WTC11 (cell line): ENCODE measurements around the gene MRPL44. TPM values are rescaled to one million over a fixed set of nuclear protein-coding genes. Genes with fewer than 3 reads are reported as not detected.

ENCODE experiments used
- ATAC-seq: fragments of 200-7000 bp; cut with Tn5 transposase; 2 replicates; pipeline ENCODE4 v1.10.0; 2021; ENCODE audit warnings: mild to moderate bottlenecking, moderate library complexity
- CTCF ChIA-PET: fragments of 300-600 bp; sonication (Branson Sonifier 250); formaldehyde crosslinking; loops from one replicate; lab custom pipeline; 2021; ENCODE audit warnings: antibody characterized with exemption; lab: Charles Lee
- POLR2A ChIA-PET: fragments of 350-600 bp; sonication (Branson Sonifier 250); formaldehyde crosslinking; loops from one replicate; lab custom pipeline; 2021; ENCODE audit warnings: antibody characterized with exemption; lab: Charles Lee
- DNase-seq: peaks from one replicate; pipeline ENCODE4 v3.0.0; 2021; ENCODE audit warnings: low spot score
- H3K27ac Mint-ChIP-seq: 2 replicates; pipeline ENCODE4 v1.8.0; 2021; ENCODE audit warnings: mixed read lengths
- H3K27me3 Mint-ChIP-seq: 2 replicates; pipeline ENCODE4 v1.8.0; 2021; ENCODE audit warnings: low read depth, mild to moderate bottlenecking, moderate library complexity, mixed read lengths
- H3K36me3 Mint-ChIP-seq: 2 replicates; pipeline ENCODE4 v1.8.0; 2021; ENCODE audit warnings: mixed read lengths
- H3K4me1 Mint-ChIP-seq: 2 replicates; pipeline ENCODE4 v1.8.0; 2022; ENCODE audit warnings: mixed read lengths
- H3K4me3 Mint-ChIP-seq: 2 replicates; pipeline ENCODE4 v1.8.0; 2021; ENCODE audit warnings: mild to moderate bottlenecking, moderate library complexity, mixed read lengths
- H3K9me3 Mint-ChIP-seq: 2 replicates; pipeline ENCODE4 v1.8.0; 2021; ENCODE audit warnings: mixed read lengths
- ATF3 ChIP-seq: sonication (generic); formaldehyde crosslinking; conservative IDR thresholded peaks from 2 replicates; pipeline ENCODE4 v1.8.1; 2022; ENCODE audit warnings: mild to moderate bottlenecking, missing genetic modification reagents
- CREB1 ChIP-seq: sonication (generic); formaldehyde crosslinking; IDR thresholded peaks from 2 replicates; pipeline ENCODE4 v1.8.0; 2023; ENCODE audit warnings: mild to moderate bottlenecking, missing genetic modification reagents
- ETV6 ChIP-seq: sonication (generic); formaldehyde crosslinking; IDR thresholded peaks from 2 replicates; pipeline ENCODE4 v1.8.1; 2022; ENCODE audit warnings: mild to moderate bottlenecking, missing genetic modification reagents
- GRHL2 ChIP-seq: fragments of 250-450 bp; sonication (Bioruptor Pico); IDR thresholded peaks from 2 replicates; pipeline ENCODE4 v1.8.0; 2022; ENCODE audit warnings: mild to moderate bottlenecking, moderate library complexity; ENCODE audit not compliant: insufficient replicate concordance, severe bottlenecking
- MLX ChIP-seq: sonication (generic); formaldehyde crosslinking; IDR thresholded peaks from 2 replicates; pipeline ENCODE4 v1.8.1; 2023; ENCODE audit warnings: mild to moderate bottlenecking, missing genetic modification reagents, moderate library complexity
- MXD4 ChIP-seq: fragments of 250-450 bp; sonication (Bioruptor Pico); IDR thresholded peaks from 2 replicates; pipeline ENCODE4 v1.8.0; 2021; ENCODE audit warnings: mild to moderate bottlenecking, moderate library complexity, borderline replicate concordance
- NR2C2 ChIP-seq: sonication (generic); formaldehyde crosslinking; IDR thresholded peaks from 2 replicates; pipeline ENCODE4 v1.8.0; 2022; ENCODE audit warnings: mild to moderate bottlenecking, missing genetic modification reagents
- PRRX2 ChIP-seq: fragments of 250-450 bp; sonication (Bioruptor Pico); IDR thresholded peaks from 2 replicates; pipeline ENCODE4 v1.8.0; 2021; ENCODE audit warnings: mild to moderate bottlenecking
- RELA ChIP-seq: sonication (generic); formaldehyde crosslinking; IDR thresholded peaks from 2 replicates; pipeline ENCODE4 v1.8.1; 2022; ENCODE audit warnings: missing genetic modification reagents, mild to moderate bottlenecking, borderline replicate concordance
- SP1 ChIP-seq: sonication (generic); formaldehyde crosslinking; conservative IDR thresholded peaks from 2 replicates; pipeline ENCODE4 v1.8.1; 2022; ENCODE audit warnings: missing genetic modification reagents
- TEAD1 ChIP-seq: sonication (generic); formaldehyde crosslinking; IDR thresholded peaks from 2 replicates; pipeline ENCODE4 v1.8.0; 2022; ENCODE audit warnings: mild to moderate bottlenecking, missing genetic modification reagents
- ZNF281 ChIP-seq: sonication (generic); formaldehyde crosslinking; IDR thresholded peaks from 2 replicates; pipeline ENCODE4 v1.8.0; 2023; ENCODE audit warnings: mild to moderate bottlenecking, missing genetic modification reagents
- ZNF317 ChIP-seq: sonication (generic); formaldehyde crosslinking; IDR thresholded peaks from 2 replicates; pipeline ENCODE4 v1.8.1; 2023; ENCODE audit warnings: low read depth, mild to moderate bottlenecking, moderate library complexity, missing genetic modification reagents, borderline replicate concordance
- ZNF425 ChIP-seq: fragments of 250-450 bp; sonication (Bioruptor Pico); conservative IDR thresholded peaks from 2 replicates; pipeline ENCODE4 v1.9.0; 2021; ENCODE audit warnings: mild to moderate bottlenecking
- total RNA-seq: library from RNA; stranded (reverse); gene quantifications from 3 replicates; pipeline ENCODE4 v1.2.3, GENCODE V29; 2021
- TF ChIP-seq, protein P1 (sequence below): sonication (generic); formaldehyde crosslinking; IDR thresholded peaks from 2 replicates; pipeline ENCODE4 v1.8.1; 2023; ENCODE audit warnings: mild to moderate bottlenecking, moderate library complexity, missing genetic modification reagents
- TF ChIP-seq, protein P2 (sequence below): sonication (generic); formaldehyde crosslinking; IDR thresholded peaks from 2 replicates; pipeline ENCODE4 v1.8.1; 2022; ENCODE audit warnings: mild to moderate bottlenecking, missing genetic modification reagents, moderate library complexity, borderline replicate concordance
- TF ChIP-seq, protein P3 (sequence below): fragments of 250-450 bp; sonication (Bioruptor Pico); IDR thresholded peaks from 2 replicates; pipeline ENCODE4 v1.9.0; 2021; ENCODE audit warnings: mild to moderate bottlenecking, borderline replicate concordance
- TF ChIP-seq, protein P4 (sequence below): sonication (generic); formaldehyde crosslinking; IDR thresholded peaks from 2 replicates; pipeline ENCODE4 v1.8.0; 2022; ENCODE audit warnings: mild to moderate bottlenecking, missing genetic modification reagents

The MRPL44 gene
- total RNA-seq, 1 experiment from 2014 or later, result 55.3 TPM

GRCh38 chr2:223944703-223945531 lies 12.3 kb upstream of the MRPL44 start, which contains the start of gene WDFY1 (continued):
- TF ChIP-seq ETV6 (CRISPR knock-in tag) (peak; percentile 93), MXD4 (no peak), SP1 (peak; percentile 90), TEAD1 (CRISPR knock-in tag) (peak; percentile 85; the same call in 1 of the 2 replicates), CREB1 (CRISPR knock-in tag) (no peak), MLX (CRISPR knock-in tag) (no peak)
- TF ChIP-seq, protein P1, sequence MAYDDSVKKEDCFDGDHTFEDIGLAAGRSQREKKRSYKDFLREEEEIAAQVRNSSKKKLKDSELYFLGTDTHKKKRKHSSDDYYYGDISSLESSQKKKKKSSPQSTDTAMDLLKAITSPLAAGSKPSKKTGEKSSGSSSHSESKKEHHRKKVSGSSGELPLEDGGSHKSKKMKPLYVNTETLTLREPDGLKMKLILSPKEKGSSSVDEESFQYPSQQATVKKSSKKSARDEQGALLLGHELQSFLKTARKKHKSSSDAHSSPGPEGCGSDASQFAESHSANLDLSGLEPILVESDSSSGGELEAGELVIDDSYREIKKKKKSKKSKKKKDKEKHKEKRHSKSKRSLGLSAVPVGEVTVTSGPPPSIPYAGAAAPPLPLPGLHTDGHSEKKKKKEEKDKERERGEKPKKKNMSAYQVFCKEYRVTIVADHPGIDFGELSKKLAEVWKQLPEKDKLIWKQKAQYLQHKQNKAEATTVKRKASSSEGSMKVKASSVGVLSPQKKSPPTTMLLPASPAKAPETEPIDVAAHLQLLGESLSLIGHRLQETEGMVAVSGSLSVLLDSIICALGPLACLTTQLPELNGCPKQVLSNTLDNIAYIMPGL (CRISPR knock-in tag), result peak; percentile 97
- TF ChIP-seq, protein P2, sequence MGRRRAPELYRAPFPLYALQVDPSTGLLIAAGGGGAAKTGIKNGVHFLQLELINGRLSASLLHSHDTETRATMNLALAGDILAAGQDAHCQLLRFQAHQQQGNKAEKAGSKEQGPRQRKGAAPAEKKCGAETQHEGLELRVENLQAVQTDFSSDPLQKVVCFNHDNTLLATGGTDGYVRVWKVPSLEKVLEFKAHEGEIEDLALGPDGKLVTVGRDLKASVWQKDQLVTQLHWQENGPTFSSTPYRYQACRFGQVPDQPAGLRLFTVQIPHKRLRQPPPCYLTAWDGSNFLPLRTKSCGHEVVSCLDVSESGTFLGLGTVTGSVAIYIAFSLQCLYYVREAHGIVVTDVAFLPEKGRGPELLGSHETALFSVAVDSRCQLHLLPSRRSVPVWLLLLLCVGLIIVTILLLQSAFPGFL (CRISPR knock-in tag), result no peak

DNA sequence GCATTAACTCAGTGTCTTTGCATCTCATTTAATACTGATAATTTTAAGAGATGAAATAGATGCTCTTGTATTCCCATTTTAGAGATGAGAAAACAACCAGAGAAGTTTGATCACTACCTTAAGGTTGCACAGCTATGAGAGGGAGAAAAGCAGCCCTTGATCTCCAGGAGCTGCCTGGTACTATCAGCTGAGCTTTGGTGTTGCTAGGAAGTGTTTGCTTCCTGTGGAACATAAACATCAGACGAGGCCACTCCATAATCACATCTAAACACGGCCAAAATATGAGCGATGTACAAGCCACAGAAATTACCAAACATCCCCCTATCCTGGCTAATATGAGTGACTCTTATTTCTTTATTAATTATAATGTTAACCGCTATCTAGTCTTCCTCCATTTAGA lies 11.5 kb upstream of the MRPL44 start:
- ChIA-PET POLR2A (interaction anchor here (1.1 kb wide), 1 partner anchor 9 kb away, joined by 5 read pairs; no protein-coding TSS in a partner anchor), CTCF (no interaction called here)
- TF ChIP-seq GRHL2 (no peak), ZNF281 (CRISPR knock-in tag) (no peak), ATF3 (CRISPR knock-in tag) (no peak), PRRX2 (no peak), NR2C2 (CRISPR knock-in tag) (no peak), RELA (no peak), ZNF317 (CRISPR knock-in tag) (no peak), ZNF425 (no peak)
- TF ChIP-seq, protein P3, sequence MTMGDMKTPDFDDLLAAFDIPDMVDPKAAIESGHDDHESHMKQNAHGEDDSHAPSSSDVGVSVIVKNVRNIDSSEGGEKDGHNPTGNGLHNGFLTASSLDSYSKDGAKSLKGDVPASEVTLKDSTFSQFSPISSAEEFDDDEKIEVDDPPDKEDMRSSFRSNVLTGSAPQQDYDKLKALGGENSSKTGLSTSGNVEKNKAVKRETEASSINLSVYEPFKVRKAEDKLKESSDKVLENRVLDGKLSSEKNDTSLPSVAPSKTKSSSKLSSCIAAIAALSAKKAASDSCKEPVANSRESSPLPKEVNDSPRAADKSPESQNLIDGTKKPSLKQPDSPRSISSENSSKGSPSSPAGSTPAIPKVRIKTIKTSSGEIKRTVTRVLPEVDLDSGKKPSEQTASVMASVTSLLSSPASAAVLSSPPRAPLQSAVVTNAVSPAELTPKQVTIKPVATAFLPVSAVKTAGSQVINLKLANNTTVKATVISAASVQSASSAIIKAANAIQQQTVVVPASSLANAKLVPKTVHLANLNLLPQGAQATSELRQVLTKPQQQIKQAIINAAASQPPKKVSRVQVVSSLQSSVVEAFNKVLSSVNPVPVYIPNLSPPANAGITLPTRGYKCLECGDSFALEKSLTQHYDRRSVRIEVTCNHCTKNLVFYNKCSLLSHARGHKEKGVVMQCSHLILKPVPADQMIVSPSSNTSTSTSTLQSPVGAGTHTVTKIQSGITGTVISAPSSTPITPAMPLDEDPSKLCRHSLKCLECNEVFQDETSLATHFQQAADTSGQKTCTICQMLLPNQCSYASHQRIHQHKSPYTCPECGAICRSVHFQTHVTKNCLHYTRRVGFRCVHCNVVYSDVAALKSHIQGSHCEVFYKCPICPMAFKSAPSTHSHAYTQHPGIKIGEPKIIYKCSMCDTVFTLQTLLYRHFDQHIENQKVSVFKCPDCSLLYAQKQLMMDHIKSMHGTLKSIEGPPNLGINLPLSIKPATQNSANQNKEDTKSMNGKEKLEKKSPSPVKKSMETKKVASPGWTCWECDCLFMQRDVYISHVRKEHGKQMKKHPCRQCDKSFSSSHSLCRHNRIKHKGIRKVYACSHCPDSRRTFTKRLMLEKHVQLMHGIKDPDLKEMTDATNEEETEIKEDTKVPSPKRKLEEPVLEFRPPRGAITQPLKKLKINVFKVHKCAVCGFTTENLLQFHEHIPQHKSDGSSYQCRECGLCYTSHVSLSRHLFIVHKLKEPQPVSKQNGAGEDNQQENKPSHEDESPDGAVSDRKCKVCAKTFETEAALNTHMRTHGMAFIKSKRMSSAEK (CRISPR knock-in tag), result no peak
- TF ChIP-seq, protein P4, sequence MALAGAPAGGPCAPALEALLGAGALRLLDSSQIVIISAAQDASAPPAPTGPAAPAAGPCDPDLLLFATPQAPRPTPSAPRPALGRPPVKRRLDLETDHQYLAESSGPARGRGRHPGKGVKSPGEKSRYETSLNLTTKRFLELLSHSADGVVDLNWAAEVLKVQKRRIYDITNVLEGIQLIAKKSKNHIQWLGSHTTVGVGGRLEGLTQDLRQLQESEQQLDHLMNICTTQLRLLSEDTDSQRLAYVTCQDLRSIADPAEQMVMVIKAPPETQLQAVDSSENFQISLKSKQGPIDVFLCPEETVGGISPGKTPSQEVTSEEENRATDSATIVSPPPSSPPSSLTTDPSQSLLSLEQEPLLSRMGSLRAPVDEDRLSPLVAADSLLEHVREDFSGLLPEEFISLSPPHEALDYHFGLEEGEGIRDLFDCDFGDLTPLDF (CRISPR knock-in tag), result no peak

More for the DNA sequence above, 11.5 kb upstream of the MRPL44 start:
- Mint-ChIP-seq H3K27ac (no peak overlapping the region), H3K9me3 (no peaks in the 10 kb centered on the region), H3K4me1 (peaks cover 61% of the 10 kb centered on the region), H3K27me3 (no peaks in the 10 kb centered on the region; the same call in 1 of the 2 replicates), H3K4me3 (peak overlapping the region; percentile 90), H3K36me3 (peaks cover 5% of the 10 kb centered on the region)
- no peak for DNase-seq
- no peak for ATAC-seq
